Stimulated activated CD8-positive, alpha-beta memory T cell treated with anti-CD3 and anti-CD28 coated beads, Interleukin-15, amount 100 ng/mL, for 1 hour (primary cell): ENCODE results near the gene RTF2.
"Not testable (repeated sequence)": the region's sequence is repeated elsewhere in the genome, so short reads cannot be mapped to it uniquely, and the experiment has no call there.

Experiments
- DNase-seq: peaks from one replicate; pipeline ENCODE4 v3.0.0-alpha.2; 2020; ENCODE audit warnings: low read depth

The RTF2 gene

GRCh38 chr20:56551571-56551970, 83.1 kb downstream of the RTF2 start:
- no peak for DNase-seq

GRCh38 chr20:56552911-56553629, 84.6 kb downstream of the RTF2 start:
- DNase-seq, result no peak

DNA sequence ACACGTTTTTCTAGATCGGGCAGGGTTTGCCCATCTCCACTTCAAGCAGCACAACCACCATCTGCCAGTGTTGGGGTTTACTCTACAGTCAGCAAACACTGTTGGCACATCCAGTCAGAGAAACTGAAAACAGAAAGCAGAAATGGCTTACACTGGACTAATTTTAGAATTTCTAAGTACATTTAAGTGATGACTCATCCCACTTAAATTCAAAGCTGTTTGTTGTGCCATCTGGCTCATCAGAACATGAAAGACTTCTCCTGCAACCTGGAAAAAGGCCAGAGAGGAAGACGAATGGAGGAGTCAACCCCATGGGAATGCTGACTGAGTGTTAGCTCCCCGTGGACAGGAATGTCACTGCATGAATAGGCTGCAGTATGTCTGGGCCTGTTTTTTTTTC, 86.4 kb downstream of the RTF2 start:
- DNase-seq, result no peak

- DNase-seq, result no peak
Measured at GRCh38 chr20:56558968-56559367, 90.5 kb downstream of the RTF2 start.

DNA sequence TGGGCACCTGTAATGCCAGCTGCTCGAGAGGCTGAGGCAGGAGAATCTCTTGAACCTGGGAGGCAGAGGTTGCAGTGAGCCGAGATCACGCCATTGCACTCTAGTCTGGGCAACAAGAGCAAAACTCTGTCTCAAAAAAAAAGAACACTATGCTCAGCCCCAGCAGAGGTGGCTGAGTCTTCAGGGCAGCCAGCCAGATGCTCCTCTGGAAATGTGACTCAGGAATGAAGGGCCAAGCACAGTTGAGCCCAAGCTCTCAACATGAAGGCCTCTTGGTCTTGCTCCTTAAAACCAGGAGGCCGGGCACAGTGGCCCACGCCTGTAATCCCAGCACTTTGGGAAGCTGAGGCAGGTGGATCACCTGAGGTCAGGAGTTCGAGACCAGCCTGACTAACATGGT, 96.1 kb downstream of the RTF2 start:
- not testable (repeated sequence) for DNase-seq

- DNase-seq, result no peak
Measured at GRCh38 chr20:56565511-56565910, 97.1 kb downstream of the RTF2 start.

DNA sequence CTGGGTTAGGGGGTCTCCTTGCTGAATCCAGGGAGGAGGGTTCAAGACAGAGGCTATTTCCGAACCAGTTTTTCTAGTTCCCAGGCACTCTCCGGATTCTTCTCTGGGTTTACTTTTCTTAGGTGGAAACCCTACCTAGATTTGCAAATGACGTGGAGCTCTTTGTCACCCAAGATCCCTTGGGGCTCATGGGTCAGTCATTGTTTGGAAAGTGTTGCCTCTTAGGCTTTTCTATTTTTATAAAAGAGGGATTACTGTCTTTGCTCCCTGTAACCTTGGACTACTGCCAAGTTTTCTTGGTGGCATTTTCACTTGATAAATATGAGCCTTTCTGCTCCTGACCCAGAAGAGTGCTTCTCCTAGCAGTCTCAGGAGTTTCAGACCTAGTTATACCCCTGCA, 98.2 kb downstream of the RTF2 start:
- no peak for DNase-seq
